Adrenal gland (tissue), 5 donors: Measurements from ENCODE around the gene MIP.

ENCODE experiments used
- CTCF ChIP-seq, 6 experiments: fragments of 450-650 bp in 4 of 6; fragments of 200-600 bp in 2 of 6; sonication (generic) in 1 of 6; IDR thresholded peaks; 1 replicate in 5 of 6; 2 replicates in 1 of 6; pipeline versions ENCODE4 v1.5.1 to v1.8.0; 2016 to 2021; ENCODE audit warnings: antibody characterized with exemption in 6 of 6, mild to moderate bottlenecking in 2 of 6, moderate library complexity in 1 of 6
- POLR2A ChIP-seq, 2 donors: fragments of 450-650 bp; IDR thresholded peaks; one replicate each; pipeline ENCODE4 v1.6.1; 2017; ENCODE audit warnings: antibody characterized with exemption in 2 of 2, mild to moderate bottlenecking in 2 of 2, moderate library complexity in 1 of 2
- donor health status: DM: no; HTN: no; CAD: no.

GRCh38 chr12:56437430-56438176 lies 16.9 kb downstream of the MIP start:
- TF ChIP-seq CTCF (IDR thresholded peaks at IDR 0.05) (no peak), POLR2A (IDR thresholded peaks at IDR 0.05) (no peak)
